Calu3 (cell line): Measurements from ENCODE around the gene DOCK11. TPM values are rescaled to one million over a fixed set of nuclear protein-coding genes. Genes with fewer than 3 reads are reported as not detected.

Experiments
- BruUV-seq: library from RNA; stranded (reverse); fragments of 400-500 nt; replicated peaks from 2 replicates; lab custom pipeline; 2021; lab: Mats Ljungman, UMichigan
- CTCF ChIA-PET: fragments of 300-600 bp; sonication (Branson Sonifier 250); formaldehyde crosslinking; loops from one replicate; lab custom pipeline; 2022; ENCODE audit warnings: antibody characterized with exemption; lab: Charles Lee
- DNase-seq: peaks from one replicate; pipeline ENCODE4 v3.0.0; 2022
- H3K27ac Mint-ChIP-seq: one replicate; pipeline ENCODE4 v1.8.0; 2022; ENCODE audit warnings: mixed read lengths; ENCODE audit not compliant: unreplicated experiment
- H3K27me3 Mint-ChIP-seq: one replicate; pipeline ENCODE4 v1.8.0; 2022; ENCODE audit warnings: mixed read lengths; ENCODE audit not compliant: unreplicated experiment
- H3K36me3 Mint-ChIP-seq: one replicate; pipeline ENCODE4 v1.8.0; 2022; ENCODE audit warnings: mild to moderate bottlenecking, moderate library complexity, mixed read lengths; ENCODE audit not compliant: insufficient read depth, unreplicated experiment
- H3K4me1 Mint-ChIP-seq: one replicate; pipeline ENCODE4 v1.8.0; 2022; ENCODE audit warnings: mild to moderate bottlenecking, low read depth, mixed read lengths; ENCODE audit not compliant: unreplicated experiment
- H3K4me3 Mint-ChIP-seq: one replicate; pipeline ENCODE4 v1.8.0; 2022; ENCODE audit warnings: mild to moderate bottlenecking, low read depth, moderate library complexity, mixed read lengths; ENCODE audit not compliant: unreplicated experiment
- H3K9me3 Mint-ChIP-seq: one replicate; pipeline ENCODE4 v1.8.0; 2022; ENCODE audit warnings: low read depth, mixed read lengths; ENCODE audit not compliant: unreplicated experiment
- CTCF ChIP-seq: fragments of 200-600 bp; IDR thresholded peaks from one replicate; pipeline ENCODE4 v1.8.0; 2022; ENCODE audit warnings: antibody characterized with exemption; ENCODE audit not compliant: unreplicated experiment
- intact Hi-C: fragments of 100-400 bp; cut with micrococcal nuclease; formaldehyde crosslinking; loops from one replicate; pipeline ENCODE4 v1.10.0; 2022; ENCODE audit not compliant: unreplicated experiment
- total RNA-seq: library from RNA; stranded (reverse); gene quantifications from 2 replicates; pipeline ENCODE4 v1.2.3, GENCODE V29; 2022

The DOCK11 gene
- total RNA-seq, 1 experiment from 2014 or later: 1.9 TPM

DNA sequence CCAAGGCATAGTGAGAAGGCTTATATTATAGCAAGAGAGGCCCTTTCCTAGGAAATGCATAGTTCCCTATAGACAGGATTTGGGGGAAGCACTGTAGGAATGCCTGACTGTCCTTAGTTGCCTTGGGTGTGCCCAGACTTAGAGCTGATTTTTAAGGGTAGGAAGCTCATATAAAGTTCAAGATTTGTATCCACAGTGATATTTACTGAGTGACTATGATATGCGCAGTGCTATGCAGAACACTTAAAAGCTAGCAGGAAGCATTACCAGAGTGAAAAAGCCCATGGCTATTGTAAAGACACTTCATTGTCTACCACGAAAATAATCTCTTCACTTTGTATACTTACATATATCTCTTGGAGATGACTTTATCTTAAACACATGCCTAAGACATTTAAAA lies 181.7 kb downstream of the DOCK11 start:
- H3K4me3 Mint-ChIP-seq: no peak overlapping the region
- H3K27me3 Mint-ChIP-seq: no peaks in the 10 kb centered on the region
- TF ChIP-seq CTCF: no peak
- no peak overlapping the region for H3K27ac Mint-ChIP-seq
- no peaks in the 10 kb centered on the region for H3K9me3 Mint-ChIP-seq
- BruUV-seq: no TSS peak
- no peak for DNase-seq
- H3K4me1 Mint-ChIP-seq: peaks cover 1% of the 10 kb centered on the region
- intact Hi-C loops: no loop called here
- H3K36me3 Mint-ChIP-seq: no peaks in the 10 kb centered on the region
- CTCF ChIA-PET: no interaction called here

DNA sequence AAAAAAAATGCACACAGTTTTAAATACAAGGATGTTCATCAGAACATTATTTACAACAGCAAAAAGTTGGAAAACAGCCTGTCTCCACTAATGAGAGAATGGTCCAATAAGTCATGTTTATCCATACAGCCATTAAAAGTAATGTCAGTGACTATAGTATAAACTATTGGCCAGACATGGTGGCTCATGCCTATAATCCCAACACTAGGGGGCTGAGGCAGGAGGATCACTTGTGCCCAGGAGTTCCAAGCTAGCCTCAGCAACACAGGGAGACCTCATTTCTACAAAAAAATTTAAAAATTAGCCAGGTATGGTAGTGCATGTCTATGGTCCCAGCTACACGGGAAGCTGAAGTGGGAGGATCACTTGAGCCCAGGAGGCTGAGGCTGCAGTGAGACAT lies 183.7 kb downstream of the DOCK11 start:
- Mint-ChIP-seq H3K27ac (no peak overlapping the region), H3K4me1 (peaks cover 9% of the 10 kb centered on the region), H3K9me3 (no peaks in the 10 kb centered on the region), H3K27me3 (no peaks in the 10 kb centered on the region), H3K4me3 (no peak overlapping the region), H3K36me3 (no peaks in the 10 kb centered on the region)
- DNase-seq: no peak
- TF ChIP-seq CTCF: no peak
- CTCF ChIA-PET: no interaction called here
- intact Hi-C loops: loop anchor here (2.0 kb wide), 1 partner anchor 22 kb away; no protein-coding TSS in a partner anchor
- BruUV-seq: no TSS peak

DNA sequence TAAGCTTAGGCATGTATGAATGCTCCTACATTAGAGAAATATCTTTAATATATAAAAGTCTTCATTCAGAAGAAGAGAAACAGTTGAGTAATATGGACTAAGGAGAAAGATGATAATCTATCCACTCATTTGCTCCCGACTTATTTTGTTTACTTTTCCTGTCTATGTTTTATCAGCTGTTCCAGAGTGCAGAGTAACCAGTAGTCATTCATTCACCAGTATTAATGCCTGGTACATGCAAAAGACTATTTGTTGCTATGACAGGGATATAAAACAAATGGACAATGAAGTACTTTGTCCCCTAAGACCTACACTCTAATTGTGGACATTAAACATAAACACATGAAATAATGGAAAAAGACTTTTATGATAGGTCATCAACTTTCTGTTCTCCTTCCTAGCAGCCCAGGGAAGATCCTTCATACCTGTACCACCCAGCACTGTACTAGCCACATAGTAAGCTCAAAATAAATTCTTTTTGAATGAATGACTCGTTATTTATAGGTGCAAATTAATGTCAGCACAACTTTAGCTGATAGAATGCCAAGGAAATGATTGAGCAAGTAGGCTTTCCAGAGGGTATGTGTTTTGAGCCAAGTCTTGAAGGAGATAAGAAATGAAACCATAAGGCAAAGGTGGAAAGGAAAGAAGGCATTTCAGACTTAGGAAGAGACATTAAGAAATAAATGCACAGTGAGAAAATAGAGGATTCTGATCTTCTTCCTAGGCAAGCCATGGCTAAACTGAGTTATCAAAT lies 186.8 kb downstream of the DOCK11 start:
- H3K4me1 Mint-ChIP-seq: peaks cover 9% of the 10 kb centered on the region
- no peak overlapping the region for H3K4me3 Mint-ChIP-seq
- DNase-seq: no peak
- no peak for TF ChIP-seq CTCF
- no TSS peak for BruUV-seq
- no peaks in the 10 kb centered on the region for H3K36me3 Mint-ChIP-seq
- H3K9me3 Mint-ChIP-seq: no peaks in the 10 kb centered on the region
- H3K27me3 Mint-ChIP-seq: no peaks in the 10 kb centered on the region
- intact Hi-C loops: no loop called here
- no peak overlapping the region for H3K27ac Mint-ChIP-seq
- CTCF ChIA-PET: interaction anchor here (0.6 kb wide), 1 partner anchor 584 kb away, joined by 3 read pairs; no protein-coding TSS in a partner anchor

- no peaks in the 10 kb centered on the region for H3K9me3 Mint-ChIP-seq
- CTCF ChIA-PET: no interaction called here
- no peak for TF ChIP-seq CTCF
- no peak for DNase-seq
- no peak overlapping the region for H3K27ac Mint-ChIP-seq
- H3K27me3 Mint-ChIP-seq: no peaks in the 10 kb centered on the region
- no peaks in the 10 kb centered on the region for H3K36me3 Mint-ChIP-seq
- H3K4me1 Mint-ChIP-seq: peaks cover 9% of the 10 kb centered on the region
- no TSS peak for BruUV-seq
- no peak overlapping the region for H3K4me3 Mint-ChIP-seq
- intact Hi-C loops: no loop called here
Observed at GRCh38 chrX:118685393-118685792, 189.8 kb downstream of the DOCK11 start.
